WTC11 (cell line): ENCODE data around the gene MEF2D. TPM values are rescaled to one million over a fixed set of nuclear protein-coding genes. Genes with fewer than 3 reads are reported as not detected.

Experiments
- ATAC-seq: fragments of 200-7000 bp; cut with Tn5 transposase; 2 replicates; pipeline ENCODE4 v1.10.0; 2021; ENCODE audit warnings: mild to moderate bottlenecking, moderate library complexity
- CTCF ChIA-PET: fragments of 300-600 bp; sonication (Branson Sonifier 250); formaldehyde crosslinking; loops from one replicate; lab custom pipeline; 2021; ENCODE audit warnings: antibody characterized with exemption; lab: Charles Lee
- POLR2A ChIA-PET: fragments of 350-600 bp; sonication (Branson Sonifier 250); formaldehyde crosslinking; loops from one replicate; lab custom pipeline; 2021; ENCODE audit warnings: antibody characterized with exemption; lab: Charles Lee
- DNase-seq: peaks from one replicate; pipeline ENCODE4 v3.0.0; 2021; ENCODE audit warnings: low spot score
- H3K27ac Mint-ChIP-seq: 2 replicates; pipeline ENCODE4 v1.8.0; 2021; ENCODE audit warnings: mixed read lengths
- H3K27me3 Mint-ChIP-seq: 2 replicates; pipeline ENCODE4 v1.8.0; 2021; ENCODE audit warnings: low read depth, mild to moderate bottlenecking, moderate library complexity, mixed read lengths
- H3K36me3 Mint-ChIP-seq: 2 replicates; pipeline ENCODE4 v1.8.0; 2021; ENCODE audit warnings: mixed read lengths
- H3K4me1 Mint-ChIP-seq: 2 replicates; pipeline ENCODE4 v1.8.0; 2022; ENCODE audit warnings: mixed read lengths
- H3K4me3 Mint-ChIP-seq: 2 replicates; pipeline ENCODE4 v1.8.0; 2021; ENCODE audit warnings: mild to moderate bottlenecking, moderate library complexity, mixed read lengths
- H3K9me3 Mint-ChIP-seq: 2 replicates; pipeline ENCODE4 v1.8.0; 2021; ENCODE audit warnings: mixed read lengths
- EMX1 ChIP-seq: fragments of 250-450 bp; sonication (Bioruptor Pico); IDR thresholded peaks from 2 replicates; pipeline ENCODE4 v1.8.0; 2021; ENCODE audit warnings: mild to moderate bottlenecking
- ESRRA ChIP-seq: sonication (generic); formaldehyde crosslinking; IDR thresholded peaks from 2 replicates; pipeline ENCODE4 v1.8.1; 2022; ENCODE audit warnings: mild to moderate bottlenecking, missing genetic modification reagents, borderline replicate concordance
- KAT7 ChIP-seq: sonication (generic); formaldehyde crosslinking; IDR thresholded peaks from 2 replicates; pipeline ENCODE4 v1.8.1; 2023; ENCODE audit warnings: missing genetic modification reagents, mild to moderate bottlenecking, borderline replicate concordance
- MXD4 ChIP-seq: fragments of 250-450 bp; sonication (Bioruptor Pico); IDR thresholded peaks from 2 replicates; pipeline ENCODE4 v1.8.0; 2021; ENCODE audit warnings: mild to moderate bottlenecking, moderate library complexity, borderline replicate concordance
- SOX15 ChIP-seq: fragments of 250-450 bp; sonication (Bioruptor Pico); IDR thresholded peaks from 2 replicates; pipeline ENCODE4 v1.9.0; 2021; ENCODE audit warnings: mild to moderate bottlenecking
- ZNF219 ChIP-seq: sonication (generic); formaldehyde crosslinking; IDR thresholded peaks from 2 replicates; pipeline ENCODE4 v1.8.0; 2023; ENCODE audit warnings: missing genetic modification reagents, mild to moderate bottlenecking, borderline replicate concordance
- ZNF396 ChIP-seq: fragments of 250-450 bp; sonication (Bioruptor Pico); IDR thresholded peaks from 2 replicates; pipeline ENCODE4 v1.8.0; 2021; ENCODE audit warnings: mild to moderate bottlenecking, moderate library complexity, borderline replicate concordance
- ZNF423 ChIP-seq: fragments of 250-450 bp; sonication (Bioruptor Pico); IDR thresholded peaks from 2 replicates; pipeline ENCODE4 v2.1.2; 2022; ENCODE audit warnings: mild to moderate bottlenecking, moderate library complexity
- total RNA-seq: library from RNA; stranded (reverse); gene quantifications from 3 replicates; pipeline ENCODE4 v1.2.3, GENCODE V29; 2021
- TF ChIP-seq, protein P1 (sequence below): sonication (generic); formaldehyde crosslinking; IDR thresholded peaks from 2 replicates; pipeline ENCODE4 v1.8.1; 2023; ENCODE audit warnings: mild to moderate bottlenecking, missing genetic modification reagents
- TF ChIP-seq, protein P2 (sequence below): sonication (generic); formaldehyde crosslinking; IDR thresholded peaks from 2 replicates; pipeline ENCODE4 v1.8.0; 2022; ENCODE audit warnings: mild to moderate bottlenecking, missing genetic modification reagents
- TF ChIP-seq, protein P3 (sequence below): sonication (generic); formaldehyde crosslinking; IDR thresholded peaks from 2 replicates; pipeline ENCODE4 v1.8.0; 2023; ENCODE audit warnings: missing genetic modification reagents, mild to moderate bottlenecking, borderline replicate concordance
- TF ChIP-seq, protein P4 (sequence below): sonication (generic); formaldehyde crosslinking; IDR thresholded peaks from 2 replicates; pipeline ENCODE4 v1.8.1; 2022; ENCODE audit warnings: missing genetic modification reagents, borderline replicate concordance
- TF ChIP-seq, protein P5 (sequence below): sonication (generic); formaldehyde crosslinking; IDR thresholded peaks from 2 replicates; pipeline ENCODE4 v1.8.1; 2023; ENCODE audit warnings: mild to moderate bottlenecking, moderate library complexity, missing genetic modification reagents
- TF ChIP-seq, protein P6 (sequence below): sonication (generic); formaldehyde crosslinking; conservative IDR thresholded peaks from 2 replicates; pipeline ENCODE4 v1.8.1; 2023; ENCODE audit warnings: mild to moderate bottlenecking, low read depth, missing genetic modification reagents, moderate library complexity
- TF ChIP-seq, protein P7 (sequence below): fragments of 250-450 bp; sonication (Bioruptor Pico); IDR thresholded peaks from 2 replicates; pipeline ENCODE4 v1.9.0; 2021; ENCODE audit warnings: mild to moderate bottlenecking
- TF ChIP-seq, protein P8 (sequence below): sonication (generic); formaldehyde crosslinking; IDR thresholded peaks from 2 replicates; pipeline ENCODE4 v1.8.1; 2022; ENCODE audit warnings: mild to moderate bottlenecking, moderate library complexity, missing genetic modification reagents

MEF2D gene
- total RNA-seq, 1 experiment from 2014 or later, result 24.1 TPM

DNA sequence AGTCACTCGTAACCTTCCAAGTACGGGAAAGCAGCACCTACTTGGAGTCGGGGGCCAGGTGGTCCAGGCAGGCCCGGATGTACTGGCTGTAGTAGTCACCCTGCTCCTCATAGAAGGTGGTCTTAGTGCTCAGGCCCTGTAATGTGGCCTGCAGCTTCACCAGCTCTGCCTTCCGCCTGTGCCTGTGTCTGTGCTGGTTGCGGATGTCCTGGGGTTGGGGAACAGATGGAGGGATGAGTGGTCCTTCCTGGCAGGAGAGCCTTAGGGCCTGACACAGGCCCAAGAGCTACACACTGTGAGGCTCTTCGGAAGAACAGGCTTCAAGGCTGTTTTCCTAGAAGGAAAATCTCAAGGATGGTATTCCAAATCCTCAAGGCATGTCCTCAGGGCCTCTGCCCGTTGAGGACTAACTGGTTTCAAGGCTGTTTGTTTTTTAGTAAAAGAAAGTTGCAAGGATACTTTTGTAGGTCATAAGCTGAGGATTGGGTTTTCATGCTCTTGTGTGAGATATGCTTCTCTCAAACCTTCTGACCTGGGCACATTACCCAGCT is 28.4 kb upstream of the MEF2D start:
- Mint-ChIP-seq H3K9me3 (no peaks in the 10 kb centered on the region), H3K27ac (no peak overlapping the region), H3K4me3 (no peak overlapping the region), H3K36me3 (peaks cover 43% of the 10 kb centered on the region), H3K27me3 (no peaks in the 10 kb centered on the region), H3K4me1 (peaks cover 23% of the 10 kb centered on the region)
- CTCF ChIA-PET, result interaction anchor here (0.7 to 7.4 kb wide), 4 partner anchors 48 to 143 kb away, joined by 3 to 73 read pairs (median 3); no protein-coding TSS in a partner anchor
- no peak for TF ChIP-seq ZNF423
- TF ChIP-seq, protein P1, sequence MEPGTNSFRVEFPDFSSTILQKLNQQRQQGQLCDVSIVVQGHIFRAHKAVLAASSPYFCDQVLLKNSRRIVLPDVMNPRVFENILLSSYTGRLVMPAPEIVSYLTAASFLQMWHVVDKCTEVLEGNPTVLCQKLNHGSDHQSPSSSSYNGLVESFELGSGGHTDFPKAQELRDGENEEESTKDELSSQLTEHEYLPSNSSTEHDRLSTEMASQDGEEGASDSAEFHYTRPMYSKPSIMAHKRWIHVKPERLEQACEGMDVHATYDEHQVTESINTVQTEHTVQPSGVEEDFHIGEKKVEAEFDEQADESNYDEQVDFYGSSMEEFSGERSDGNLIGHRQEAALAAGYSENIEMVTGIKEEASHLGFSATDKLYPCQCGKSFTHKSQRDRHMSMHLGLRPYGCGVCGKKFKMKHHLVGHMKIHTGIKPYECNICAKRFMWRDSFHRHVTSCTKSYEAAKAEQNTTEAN, result no peak
- TF ChIP-seq ZNF219 (CRISPR knock-in tag), result no peak
- no peak for TF ChIP-seq ZNF396 (CRISPR knock-in tag)
- TF ChIP-seq ESRRA (CRISPR knock-in tag), result no peak
- TF ChIP-seq, protein P2, sequence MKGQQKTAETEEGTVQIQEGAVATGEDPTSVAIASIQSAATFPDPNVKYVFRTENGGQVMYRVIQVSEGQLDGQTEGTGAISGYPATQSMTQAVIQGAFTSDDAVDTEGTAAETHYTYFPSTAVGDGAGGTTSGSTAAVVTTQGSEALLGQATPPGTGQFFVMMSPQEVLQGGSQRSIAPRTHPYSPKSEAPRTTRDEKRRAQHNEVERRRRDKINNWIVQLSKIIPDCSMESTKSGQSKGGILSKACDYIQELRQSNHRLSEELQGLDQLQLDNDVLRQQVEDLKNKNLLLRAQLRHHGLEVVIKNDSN (CRISPR knock-in tag), result no peak
- no peak for TF ChIP-seq KAT7 (CRISPR knock-in tag)
- ATAC-seq, result no peak
- DNase-seq, result no peak
- POLR2A ChIA-PET, result no interaction called here

DNA sequence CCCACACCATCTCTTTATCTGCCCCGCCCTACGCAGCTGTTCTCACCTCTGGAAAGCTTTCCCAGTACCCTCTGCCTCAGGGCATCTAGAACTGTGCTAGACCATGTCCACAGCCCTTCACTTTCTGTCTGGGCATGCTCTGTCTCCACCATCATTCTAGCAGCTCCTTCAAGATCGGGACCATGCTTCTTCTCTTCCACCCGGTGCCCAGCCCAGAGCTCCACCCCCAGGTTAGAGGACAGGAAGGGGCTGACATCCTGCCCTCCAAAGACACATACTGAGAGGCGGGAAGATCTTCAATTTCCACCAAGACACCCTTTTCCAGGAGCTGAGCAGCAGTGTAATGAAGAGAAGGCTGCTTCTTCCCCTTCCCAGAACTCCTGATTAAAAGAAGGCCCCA is 27.7 kb upstream of the MEF2D start:
- Mint-ChIP-seq H3K36me3 (peaks cover 39% of the 10 kb centered on the region), H3K4me3 (no peak overlapping the region), H3K27me3 (no peaks in the 10 kb centered on the region), H3K4me1 (peaks cover 23% of the 10 kb centered on the region), H3K27ac (no peak overlapping the region), H3K9me3 (no peaks in the 10 kb centered on the region)
- ChIA-PET POLR2A (no interaction called here), CTCF (interaction anchor here (0.7 to 7.4 kb wide), 4 partner anchors 47 to 99 kb away, joined by 3 to 73 read pairs (median 4); no protein-coding TSS in a partner anchor)
- ATAC-seq, result no peak
- TF ChIP-seq MXD4 (CRISPR knock-in tag), result no peak
- TF ChIP-seq, protein P3, sequence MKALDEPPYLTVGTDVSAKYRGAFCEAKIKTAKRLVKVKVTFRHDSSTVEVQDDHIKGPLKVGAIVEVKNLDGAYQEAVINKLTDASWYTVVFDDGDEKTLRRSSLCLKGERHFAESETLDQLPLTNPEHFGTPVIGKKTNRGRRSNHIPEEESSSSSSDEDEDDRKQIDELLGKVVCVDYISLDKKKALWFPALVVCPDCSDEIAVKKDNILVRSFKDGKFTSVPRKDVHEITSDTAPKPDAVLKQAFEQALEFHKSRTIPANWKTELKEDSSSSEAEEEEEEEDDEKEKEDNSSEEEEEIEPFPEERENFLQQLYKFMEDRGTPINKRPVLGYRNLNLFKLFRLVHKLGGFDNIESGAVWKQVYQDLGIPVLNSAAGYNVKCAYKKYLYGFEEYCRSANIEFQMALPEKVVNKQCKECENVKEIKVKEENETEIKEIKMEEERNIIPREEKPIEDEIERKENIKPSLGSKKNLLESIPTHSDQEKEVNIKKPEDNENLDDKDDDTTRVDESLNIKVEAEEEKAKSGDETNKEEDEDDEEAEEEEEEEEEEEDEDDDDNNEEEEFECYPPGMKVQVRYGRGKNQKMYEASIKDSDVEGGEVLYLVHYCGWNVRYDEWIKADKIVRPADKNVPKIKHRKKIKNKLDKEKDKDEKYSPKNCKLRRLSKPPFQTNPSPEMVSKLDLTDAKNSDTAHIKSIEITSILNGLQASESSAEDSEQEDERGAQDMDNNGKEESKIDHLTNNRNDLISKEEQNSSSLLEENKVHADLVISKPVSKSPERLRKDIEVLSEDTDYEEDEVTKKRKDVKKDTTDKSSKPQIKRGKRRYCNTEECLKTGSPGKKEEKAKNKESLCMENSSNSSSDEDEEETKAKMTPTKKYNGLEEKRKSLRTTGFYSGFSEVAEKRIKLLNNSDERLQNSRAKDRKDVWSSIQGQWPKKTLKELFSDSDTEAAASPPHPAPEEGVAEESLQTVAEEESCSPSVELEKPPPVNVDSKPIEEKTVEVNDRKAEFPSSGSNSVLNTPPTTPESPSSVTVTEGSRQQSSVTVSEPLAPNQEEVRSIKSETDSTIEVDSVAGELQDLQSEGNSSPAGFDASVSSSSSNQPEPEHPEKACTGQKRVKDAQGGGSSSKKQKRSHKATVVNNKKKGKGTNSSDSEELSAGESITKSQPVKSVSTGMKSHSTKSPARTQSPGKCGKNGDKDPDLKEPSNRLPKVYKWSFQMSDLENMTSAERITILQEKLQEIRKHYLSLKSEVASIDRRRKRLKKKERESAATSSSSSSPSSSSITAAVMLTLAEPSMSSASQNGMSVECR (CRISPR knock-in tag), result no peak
- TF ChIP-seq, protein P2 (CRISPR knock-in tag), result no peak
- TF ChIP-seq, protein P4, sequence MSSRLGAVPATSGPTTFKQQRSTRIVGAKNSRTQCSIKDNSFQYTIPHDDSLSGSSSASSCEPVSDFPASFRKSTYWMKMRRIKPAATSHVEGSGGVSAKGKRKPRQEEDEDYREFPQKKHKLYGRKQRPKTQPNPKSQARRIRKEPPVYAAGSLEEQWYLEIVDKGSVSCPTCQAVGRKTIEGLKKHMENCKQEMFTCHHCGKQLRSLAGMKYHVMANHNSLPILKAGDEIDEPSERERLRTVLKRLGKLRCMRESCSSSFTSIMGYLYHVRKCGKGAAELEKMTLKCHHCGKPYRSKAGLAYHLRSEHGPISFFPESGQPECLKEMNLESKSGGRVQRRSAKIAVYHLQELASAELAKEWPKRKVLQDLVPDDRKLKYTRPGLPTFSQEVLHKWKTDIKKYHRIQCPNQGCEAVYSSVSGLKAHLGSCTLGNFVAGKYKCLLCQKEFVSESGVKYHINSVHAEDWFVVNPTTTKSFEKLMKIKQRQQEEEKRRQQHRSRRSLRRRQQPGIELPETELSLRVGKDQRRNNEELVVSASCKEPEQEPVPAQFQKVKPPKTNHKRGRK (CRISPR knock-in tag), result no peak
- TF ChIP-seq, protein P5, sequence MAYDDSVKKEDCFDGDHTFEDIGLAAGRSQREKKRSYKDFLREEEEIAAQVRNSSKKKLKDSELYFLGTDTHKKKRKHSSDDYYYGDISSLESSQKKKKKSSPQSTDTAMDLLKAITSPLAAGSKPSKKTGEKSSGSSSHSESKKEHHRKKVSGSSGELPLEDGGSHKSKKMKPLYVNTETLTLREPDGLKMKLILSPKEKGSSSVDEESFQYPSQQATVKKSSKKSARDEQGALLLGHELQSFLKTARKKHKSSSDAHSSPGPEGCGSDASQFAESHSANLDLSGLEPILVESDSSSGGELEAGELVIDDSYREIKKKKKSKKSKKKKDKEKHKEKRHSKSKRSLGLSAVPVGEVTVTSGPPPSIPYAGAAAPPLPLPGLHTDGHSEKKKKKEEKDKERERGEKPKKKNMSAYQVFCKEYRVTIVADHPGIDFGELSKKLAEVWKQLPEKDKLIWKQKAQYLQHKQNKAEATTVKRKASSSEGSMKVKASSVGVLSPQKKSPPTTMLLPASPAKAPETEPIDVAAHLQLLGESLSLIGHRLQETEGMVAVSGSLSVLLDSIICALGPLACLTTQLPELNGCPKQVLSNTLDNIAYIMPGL (CRISPR knock-in tag), result no peak
- TF ChIP-seq, protein P6, sequence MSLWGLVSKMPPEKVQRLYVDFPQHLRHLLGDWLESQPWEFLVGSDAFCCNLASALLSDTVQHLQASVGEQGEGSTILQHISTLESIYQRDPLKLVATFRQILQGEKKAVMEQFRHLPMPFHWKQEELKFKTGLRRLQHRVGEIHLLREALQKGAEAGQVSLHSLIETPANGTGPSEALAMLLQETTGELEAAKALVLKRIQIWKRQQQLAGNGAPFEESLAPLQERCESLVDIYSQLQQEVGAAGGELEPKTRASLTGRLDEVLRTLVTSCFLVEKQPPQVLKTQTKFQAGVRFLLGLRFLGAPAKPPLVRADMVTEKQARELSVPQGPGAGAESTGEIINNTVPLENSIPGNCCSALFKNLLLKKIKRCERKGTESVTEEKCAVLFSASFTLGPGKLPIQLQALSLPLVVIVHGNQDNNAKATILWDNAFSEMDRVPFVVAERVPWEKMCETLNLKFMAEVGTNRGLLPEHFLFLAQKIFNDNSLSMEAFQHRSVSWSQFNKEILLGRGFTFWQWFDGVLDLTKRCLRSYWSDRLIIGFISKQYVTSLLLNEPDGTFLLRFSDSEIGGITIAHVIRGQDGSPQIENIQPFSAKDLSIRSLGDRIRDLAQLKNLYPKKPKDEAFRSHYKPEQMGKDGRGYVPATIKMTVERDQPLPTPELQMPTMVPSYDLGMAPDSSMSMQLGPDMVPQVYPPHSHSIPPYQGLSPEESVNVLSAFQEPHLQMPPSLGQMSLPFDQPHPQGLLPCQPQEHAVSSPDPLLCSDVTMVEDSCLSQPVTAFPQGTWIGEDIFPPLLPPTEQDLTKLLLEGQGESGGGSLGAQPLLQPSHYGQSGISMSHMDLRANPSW (CRISPR knock-in tag), result no peak
- TF ChIP-seq, protein P7, sequence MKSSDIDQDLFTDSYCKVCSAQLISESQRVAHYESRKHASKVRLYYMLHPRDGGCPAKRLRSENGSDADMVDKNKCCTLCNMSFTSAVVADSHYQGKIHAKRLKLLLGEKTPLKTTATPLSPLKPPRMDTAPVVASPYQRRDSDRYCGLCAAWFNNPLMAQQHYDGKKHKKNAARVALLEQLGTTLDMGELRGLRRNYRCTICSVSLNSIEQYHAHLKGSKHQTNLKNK (CRISPR knock-in tag), result no peak
- TF ChIP-seq SOX15 (CRISPR knock-in tag), result no peak
- TF ChIP-seq, protein P8, sequence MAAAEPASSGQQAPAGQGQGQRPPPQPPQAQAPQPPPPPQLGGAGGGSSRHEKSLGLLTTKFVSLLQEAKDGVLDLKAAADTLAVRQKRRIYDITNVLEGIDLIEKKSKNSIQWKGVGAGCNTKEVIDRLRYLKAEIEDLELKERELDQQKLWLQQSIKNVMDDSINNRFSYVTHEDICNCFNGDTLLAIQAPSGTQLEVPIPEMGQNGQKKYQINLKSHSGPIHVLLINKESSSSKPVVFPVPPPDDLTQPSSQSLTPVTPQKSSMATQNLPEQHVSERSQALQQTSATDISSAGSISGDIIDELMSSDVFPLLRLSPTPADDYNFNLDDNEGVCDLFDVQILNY (CRISPR knock-in tag), result no peak
- TF ChIP-seq KAT7 (CRISPR knock-in tag), result no peak
- TF ChIP-seq EMX1 (CRISPR knock-in tag), result no peak
- no peak for DNase-seq
